Effector memory CD8-positive, alpha-beta T cell (primary cell): Measurements from ENCODE around the gene MYOF.
"Not testable (repeated sequence)": the region's sequence is repeated elsewhere in the genome, so short reads cannot be mapped to it uniquely, and the experiment has no call there.

Experiments used
- ATAC-seq: fragments of 150-1000 bp; cut with Tn5 transposase; replicated peaks from 2 replicates; pipeline ENCODE4 v1.10.0; 2021; ENCODE audit warnings: mild to moderate bottlenecking, moderate library complexity
- DNase-seq, 3 experiments: peaks; one replicate each; pipeline ENCODE4 v3.0.0; 2021
- H3K27ac Mint-ChIP-seq, 2 donors: one replicate each; pipeline ENCODE4 v1.8.0; 2022; ENCODE audit warnings: mild to moderate bottlenecking in 2 of 2, mixed read lengths in 2 of 2, moderate library complexity in 2 of 2
- H3K27me3 Mint-ChIP-seq, 2 donors: one replicate each; pipeline ENCODE4 v1.8.0; 2022; ENCODE audit warnings: mixed read lengths in 2 of 2
- H3K36me3 Mint-ChIP-seq: one replicate; pipeline ENCODE4 v1.8.0; 2022; ENCODE audit warnings: mild to moderate bottlenecking, moderate library complexity, mixed read lengths; ENCODE audit not compliant: insufficient read depth
- H3K4me1 Mint-ChIP-seq, 2 donors: one replicate each; pipeline ENCODE4 v1.8.0; 2022; ENCODE audit warnings: low read depth in 2 of 2, mixed read lengths in 2 of 2
- H3K4me3 Mint-ChIP-seq, 2 donors: one replicate each; pipeline ENCODE4 v1.8.0; 2022; ENCODE audit warnings: mild to moderate bottlenecking in 2 of 2, mixed read lengths in 2 of 2, moderate library complexity in 2 of 2
- H3K9me3 Mint-ChIP-seq, 2 donors: one replicate each; pipeline ENCODE4 v1.8.0; 2022; ENCODE audit warnings: mixed read lengths in 2 of 2

Gene MYOF

GRCh38 chr10:93458821-93459257 lies 23.3 kb downstream of the MYOF start:
- H3K9me3 Mint-ChIP-seq = no peaks in the 10 kb centered on the region
- H3K36me3 Mint-ChIP-seq = no peaks in the 10 kb centered on the region
- H3K4me3 Mint-ChIP-seq = no peak overlapping the region
- DNase-seq (no peak), ATAC-seq (no peak)
- peaks cover 6 to 27% of the 10 kb centered on the region in 2 donors for H3K27me3 Mint-ChIP-seq
- H3K4me1 Mint-ChIP-seq = peaks cover 5 to 7% of the 10 kb centered on the region in 2 donors
- H3K27ac Mint-ChIP-seq = no peak overlapping the region

GRCh38 chr10:93457511-93457910 lies 24.6 kb downstream of the MYOF start:
- Mint-ChIP-seq H3K9me3 (no peaks in the 10 kb centered on the region), H3K27ac (no peak overlapping the region), H3K4me1 (peaks cover 0 to 2% of the 10 kb centered on the region in 2 donors), H3K36me3 (no peaks in the 10 kb centered on the region), H3K27me3 (peaks cover 6 to 27% of the 10 kb centered on the region in 2 donors), H3K4me3 (no peak overlapping the region)
- ATAC-seq (no peak), DNase-seq (no peak)

GRCh38 chr10:93456480-93456879 lies 25.7 kb downstream of the MYOF start:
- Mint-ChIP-seq H3K4me1 (peaks cover 5% of the 10 kb centered on the region in 2 donors), H3K4me3 (no peak overlapping the region), H3K36me3 (no peaks in the 10 kb centered on the region), H3K9me3 (no peaks in the 10 kb centered on the region), H3K27ac (no peak overlapping the region), H3K27me3 (peaks cover 6 to 27% of the 10 kb centered on the region in 2 donors)
- DNase-seq (no peak), ATAC-seq (no peak)

GRCh38 chr10:93454736-93455135 lies 27.4 kb downstream of the MYOF start:
- no peak overlapping the region for H3K27ac Mint-ChIP-seq
- peaks cover 3 to 5% of the 10 kb centered on the region in 2 donors for H3K4me1 Mint-ChIP-seq
- ATAC-seq = no peak
- peaks cover 2 to 22% of the 10 kb centered on the region in 2 donors for H3K27me3 Mint-ChIP-seq
- H3K4me3 Mint-ChIP-seq = no peak overlapping the region
- DNase-seq = no peak
- no peaks in the 10 kb centered on the region for H3K36me3 Mint-ChIP-seq
- no peaks in the 10 kb centered on the region for H3K9me3 Mint-ChIP-seq

GRCh38 chr10:93454146-93454545 lies 28.0 kb downstream of the MYOF start:
- peaks cover 0 to 17% of the 10 kb centered on the region in 2 donors for H3K27me3 Mint-ChIP-seq
- H3K36me3 Mint-ChIP-seq = no peaks in the 10 kb centered on the region
- H3K4me3 Mint-ChIP-seq = no peak overlapping the region
- peaks cover 3 to 5% of the 10 kb centered on the region in 2 donors for H3K4me1 Mint-ChIP-seq
- no peaks in the 10 kb centered on the region for H3K9me3 Mint-ChIP-seq
- ATAC-seq (no peak), DNase-seq (no peak)
- no peak overlapping the region for H3K27ac Mint-ChIP-seq

- peaks cover 0 to 8% of the 10 kb centered on the region in 2 donors for H3K27me3 Mint-ChIP-seq
- H3K36me3 Mint-ChIP-seq = no peaks in the 10 kb centered on the region
- H3K4me3 Mint-ChIP-seq = no peak overlapping the region
- DNase-seq (no peak), ATAC-seq (no peak)
- H3K27ac Mint-ChIP-seq = no peak overlapping the region
- H3K4me1 Mint-ChIP-seq = peaks cover 3 to 5% of the 10 kb centered on the region in 2 donors
- no peaks in the 10 kb centered on the region for H3K9me3 Mint-ChIP-seq
Measured at GRCh38 chr10:93452143-93452542, 30.0 kb downstream of the MYOF start.

- peaks cover 0 to 2% of the 10 kb centered on the region in 2 donors for H3K27me3 Mint-ChIP-seq
- no peak overlapping the region for H3K4me3 Mint-ChIP-seq
- H3K4me1 Mint-ChIP-seq = peaks cover 3 to 5% of the 10 kb centered on the region in 2 donors
- H3K27ac Mint-ChIP-seq = no peak overlapping the region
- no peak for ATAC-seq
- H3K9me3 Mint-ChIP-seq = no peaks in the 10 kb centered on the region
- no peak for DNase-seq
- H3K36me3 Mint-ChIP-seq = no peaks in the 10 kb centered on the region
Measured at GRCh38 chr10:93451244-93451947, 30.7 kb downstream of the MYOF start.

- H3K27ac Mint-ChIP-seq = no peak overlapping the region
- no peak overlapping the region for H3K4me3 Mint-ChIP-seq
- no peak for DNase-seq
- peaks cover 3 to 5% of the 10 kb centered on the region in 2 donors for H3K4me1 Mint-ChIP-seq
- no peak for ATAC-seq
- no peaks in the 10 kb centered on the region for H3K27me3 Mint-ChIP-seq
- no peaks in the 10 kb centered on the region for H3K9me3 Mint-ChIP-seq
- no peaks in the 10 kb centered on the region for H3K36me3 Mint-ChIP-seq
Measured at GRCh38 chr10:93447970-93448369, 34.2 kb downstream of the MYOF start.

- no peaks in the 10 kb centered on the region for H3K9me3 Mint-ChIP-seq
- no peak overlapping the region for H3K4me3 Mint-ChIP-seq
- H3K27me3 Mint-ChIP-seq = no peaks in the 10 kb centered on the region
- DNase-seq = no peak
- no peaks in the 10 kb centered on the region for H3K36me3 Mint-ChIP-seq
- peaks cover under 1 to 5% of the 10 kb centered on the region in 2 donors for H3K4me1 Mint-ChIP-seq
- H3K27ac Mint-ChIP-seq = no peak overlapping the region
- ATAC-seq = no peak
Measured at GRCh38 chr10:93447019-93447418, 35.1 kb downstream of the MYOF start.

GRCh38 chr10:93445978-93446720 lies 36.0 kb downstream of the MYOF start:
- no peak overlapping the region for H3K27ac Mint-ChIP-seq

GRCh38 chr10:93445097-93445960 lies 36.8 kb downstream of the MYOF start:
- Mint-ChIP-seq H3K36me3 (no peaks in the 10 kb centered on the region), H3K27ac (no peak overlapping the region), H3K4me3 (no peak overlapping the region), H3K9me3 (no peaks in the 10 kb centered on the region), H3K4me1 (no peaks in the 10 kb centered on the region), H3K27me3 (peaks cover 0 to 4% of the 10 kb centered on the region in 2 donors)
- no peak for DNase-seq
- ATAC-seq = no peak

More at GRCh38 chr10:93445978-93446720, 36.0 kb downstream of the MYOF start:
- no peak overlapping the region for H3K4me3 Mint-ChIP-seq
- no peak for ATAC-seq
- H3K9me3 Mint-ChIP-seq = no peaks in the 10 kb centered on the region
- no peaks in the 10 kb centered on the region for H3K4me1 Mint-ChIP-seq
- H3K27me3 Mint-ChIP-seq = no peaks in the 10 kb centered on the region
- no peaks in the 10 kb centered on the region for H3K36me3 Mint-ChIP-seq
- no peak for DNase-seq

GRCh38 chr10:93443481-93443880 lies 38.7 kb downstream of the MYOF start:
- H3K27ac Mint-ChIP-seq = no peak overlapping the region
- no peaks in the 10 kb centered on the region for H3K4me1 Mint-ChIP-seq
- no peak for DNase-seq
- H3K9me3 Mint-ChIP-seq = no peaks in the 10 kb centered on the region
- no peaks in the 10 kb centered on the region for H3K36me3 Mint-ChIP-seq
- H3K27me3 Mint-ChIP-seq = peaks cover 6 to 7% of the 10 kb centered on the region in 2 donors
- no peak for ATAC-seq
- H3K4me3 Mint-ChIP-seq = no peak overlapping the region

GRCh38 chr10:93442721-93443120 lies 39.4 kb downstream of the MYOF start:
- not testable (repeated sequence) for H3K4me1 Mint-ChIP-seq, H3K27ac Mint-ChIP-seq, H3K9me3 Mint-ChIP-seq, H3K36me3 Mint-ChIP-seq, H3K4me3 Mint-ChIP-seq, ATAC-seq, DNase-seq
- H3K27me3 Mint-ChIP-seq = peaks cover 6 to 15% of the 10 kb centered on the region in 2 donors
